Neural cell (in vitro differentiated cells): ENCODE measurements around the gene EYA2. TPM values are rescaled to one million over a fixed set of nuclear protein-coding genes. Genes with fewer than 3 reads are reported as not detected.
A peak's percentile ranks its signal among the peaks of the same experiment; 100 is the strongest.

Experiments used
- H2AFZ ChIP-seq: fragments of 200-600, 300-800 bp; sonication (generic), shearing (Covaris generic); 2 replicates; pipeline ENCODE4 v1.6.0; 2014; ENCODE audit warnings: low read depth, mild to moderate bottlenecking, antibody characterized with exemption, low read length, moderate library complexity
- H3F3A ChIP-seq: fragments of 200-600 bp; shearing (Covaris generic); 2 replicates; pipeline ENCODE4 v1.6.1; 2016; ENCODE audit warnings: mild to moderate bottlenecking, moderate library complexity, mixed read lengths, antibody characterized with exemption, low read length; ENCODE audit not compliant: insufficient read depth, poor library complexity, severe bottlenecking
- H3K27ac ChIP-seq: fragments of 200-600, 300-800 bp; sonication (generic), shearing (Covaris generic); 2 replicates; pipeline ENCODE4 v1.5.1; 2014; ENCODE audit warnings: mild to moderate bottlenecking, low read length, moderate library complexity
- H3K27me3 ChIP-seq: fragments of 300-800, 200-600 bp; sonication (generic), shearing (Covaris generic); 2 replicates; pipeline ENCODE4 v1.6.0; 2014; ENCODE audit warnings: mild to moderate bottlenecking, low read depth, low read length, moderate library complexity; ENCODE audit not compliant: insufficient read depth
- H3K36me3 ChIP-seq: fragments of 300-800, 200-600 bp; sonication (generic), shearing (Covaris generic); 2 replicates; pipeline ENCODE4 v1.5.1; 2014; ENCODE audit warnings: mild to moderate bottlenecking, antibody characterized with exemption, low read length, moderate library complexity; ENCODE audit not compliant: insufficient read depth
- H3K4me2 ChIP-seq: fragments of 300-800, 200-600 bp; sonication (generic), shearing (Covaris generic); 2 replicates; pipeline ENCODE4 v1.6.0; 2014; ENCODE audit warnings: mild to moderate bottlenecking, low read length
- H3K4me3 ChIP-seq: fragments of 300-800, 200-600 bp; sonication (generic), shearing (Covaris generic); 2 replicates; pipeline ENCODE4 v1.5.1; 2014; ENCODE audit warnings: mild to moderate bottlenecking, low read length, moderate library complexity
- H3K79me2 ChIP-seq: fragments of 200-600 bp; shearing (Covaris generic); replicated peaks from 2 replicates; pipeline ENCODE4 v1.6.0; 2014; ENCODE audit warnings: mild to moderate bottlenecking, low read length, moderate library complexity; ENCODE audit not compliant: insufficient read depth
- H3K9ac ChIP-seq: fragments of 300-800, 200-600 bp; sonication (generic), shearing (Covaris generic); 2 replicates; pipeline ENCODE4 v1.6.1; 2016; ENCODE audit warnings: mild to moderate bottlenecking, low read length, mixed read lengths
- H3K9me2 ChIP-seq: fragments of 200-600 bp; shearing (Covaris generic); 2 replicates; pipeline ENCODE4 v1.6.1; 2016; ENCODE audit warnings: mild to moderate bottlenecking, low read length, mixed read lengths; ENCODE audit not compliant: insufficient read depth
- H3K9me3 ChIP-seq: fragments of 200-600, 300-800 bp; sonication (generic), shearing (Covaris generic); 2 replicates; pipeline ENCODE4 v1.6.1; 2016; ENCODE audit warnings: mild to moderate bottlenecking, mixed run types, low read length, moderate library complexity, mixed read lengths
- H4K20me1 ChIP-seq: fragments of 200-600 bp; shearing (Covaris generic); 2 replicates; pipeline ENCODE4 v1.6.1; 2016; ENCODE audit warnings: mild to moderate bottlenecking, mixed run types; ENCODE audit not compliant: insufficient read depth
- CTCF ChIP-seq: fragments of 450-650 bp; IDR thresholded peaks from 2 replicates; pipeline ENCODE4 v1.5.1; 2014; ENCODE audit warnings: antibody characterized with exemption, mild to moderate bottlenecking, moderate library complexity; ENCODE audit not compliant: poor library complexity, severe bottlenecking
- EP300 ChIP-seq: fragments of 450-650 bp; conservative IDR thresholded peaks from 2 replicates; pipeline ENCODE4 v1.6.1; 2014; ENCODE audit warnings: antibody characterized with exemption, mild to moderate bottlenecking, moderate library complexity; ENCODE audit not compliant: poor library complexity, severe bottlenecking
- EZH2 ChIP-seq: fragments of 200-600, 300-800 bp; shearing (Covaris generic), sonication (generic); IDR thresholded peaks from 2 replicates; pipeline ENCODE4 v1.6.1; 2014; ENCODE audit warnings: antibody characterized with exemption, low read length, borderline replicate concordance, mild to moderate bottlenecking; ENCODE audit not compliant: insufficient read depth, poor library complexity, severe bottlenecking
- MXI1 ChIP-seq: fragments of 450-650 bp; conservative IDR thresholded peaks from 2 replicates; pipeline ENCODE4 v1.6.1; 2014; ENCODE audit warnings: antibody characterized with exemption, mild to moderate bottlenecking; ENCODE audit not compliant: poor library complexity, severe bottlenecking
- POLR2AphosphoS5 ChIP-seq: IDR thresholded peaks from 2 replicates; pipeline ENCODE4 v1.6.1; 2012
- RAD21 ChIP-seq: fragments of 450-650 bp; conservative IDR thresholded peaks from 2 replicates; pipeline ENCODE4 v1.6.1; 2014; ENCODE audit warnings: antibody characterized with exemption, mild to moderate bottlenecking, moderate library complexity
- SMC3 ChIP-seq: fragments of 450-650 bp; conservative IDR thresholded peaks from 2 replicates; pipeline ENCODE4 v1.6.1; 2014; ENCODE audit warnings: antibody characterized with exemption, mild to moderate bottlenecking, moderate library complexity; ENCODE audit not compliant: poor library complexity
- TAF1 ChIP-seq: IDR thresholded peaks from 2 replicates; pipeline ENCODE4 v1.6.1; 2012; ENCODE audit warnings: low read depth
- polyA plus RNA-seq: library from polyadenylated mRNA; depleted of rRNA; stranded (reverse); fragments of >200 nt; gene quantifications from 2 replicates; pipeline ENCODE4 v1.2.3, GENCODE V29; 2014
- TF ChIP-seq, protein P1 (sequence below): IDR thresholded peaks from 2 replicates; pipeline ENCODE4 v1.6.1; 2012; ENCODE audit warnings: borderline replicate concordance

EYA2 gene
- polyA plus RNA-seq, 1 donor from 2014 or later = 0.88 TPM

DNA sequence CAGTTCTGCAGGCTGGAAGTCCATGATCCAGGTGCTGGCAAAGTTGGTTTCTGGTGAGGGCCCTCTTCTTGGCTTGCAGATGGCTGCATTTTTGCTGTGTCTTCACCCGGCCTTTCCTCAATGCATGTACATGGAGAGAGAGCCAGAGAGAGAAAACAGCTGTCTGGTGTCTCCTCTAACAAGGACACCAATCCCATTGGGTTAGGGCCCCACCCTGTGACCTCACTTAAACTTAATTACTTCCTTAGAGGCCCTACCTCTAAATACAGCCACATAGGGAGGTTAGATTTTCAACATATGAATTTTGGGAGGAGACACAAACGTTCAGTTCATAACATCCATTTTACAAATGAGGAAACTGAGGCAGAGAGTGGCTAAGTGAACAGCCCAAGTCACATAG lies 259.4 kb downstream of the EYA2 start:
- Histone ChIP-seq H3K4me3 (no peak overlapping the region), H3K27me3 (no peaks in the 10 kb centered on the region), H3K36me3 (no peaks in the 10 kb centered on the region), H4K20me1 (no peaks in the 10 kb centered on the region), H3K79me2 (no peaks in the 10 kb centered on the region), H3K27ac (no peak overlapping the region), H3K4me2 (no peak overlapping the region), H2AFZ (no peak overlapping the region), H3K9me2 (no peaks in the 10 kb centered on the region), H3K9ac (no peak overlapping the region), H3F3A (no peaks in the 10 kb centered on the region), H3K9me3 (no peaks in the 10 kb centered on the region)
- TF ChIP-seq, protein P1, sequence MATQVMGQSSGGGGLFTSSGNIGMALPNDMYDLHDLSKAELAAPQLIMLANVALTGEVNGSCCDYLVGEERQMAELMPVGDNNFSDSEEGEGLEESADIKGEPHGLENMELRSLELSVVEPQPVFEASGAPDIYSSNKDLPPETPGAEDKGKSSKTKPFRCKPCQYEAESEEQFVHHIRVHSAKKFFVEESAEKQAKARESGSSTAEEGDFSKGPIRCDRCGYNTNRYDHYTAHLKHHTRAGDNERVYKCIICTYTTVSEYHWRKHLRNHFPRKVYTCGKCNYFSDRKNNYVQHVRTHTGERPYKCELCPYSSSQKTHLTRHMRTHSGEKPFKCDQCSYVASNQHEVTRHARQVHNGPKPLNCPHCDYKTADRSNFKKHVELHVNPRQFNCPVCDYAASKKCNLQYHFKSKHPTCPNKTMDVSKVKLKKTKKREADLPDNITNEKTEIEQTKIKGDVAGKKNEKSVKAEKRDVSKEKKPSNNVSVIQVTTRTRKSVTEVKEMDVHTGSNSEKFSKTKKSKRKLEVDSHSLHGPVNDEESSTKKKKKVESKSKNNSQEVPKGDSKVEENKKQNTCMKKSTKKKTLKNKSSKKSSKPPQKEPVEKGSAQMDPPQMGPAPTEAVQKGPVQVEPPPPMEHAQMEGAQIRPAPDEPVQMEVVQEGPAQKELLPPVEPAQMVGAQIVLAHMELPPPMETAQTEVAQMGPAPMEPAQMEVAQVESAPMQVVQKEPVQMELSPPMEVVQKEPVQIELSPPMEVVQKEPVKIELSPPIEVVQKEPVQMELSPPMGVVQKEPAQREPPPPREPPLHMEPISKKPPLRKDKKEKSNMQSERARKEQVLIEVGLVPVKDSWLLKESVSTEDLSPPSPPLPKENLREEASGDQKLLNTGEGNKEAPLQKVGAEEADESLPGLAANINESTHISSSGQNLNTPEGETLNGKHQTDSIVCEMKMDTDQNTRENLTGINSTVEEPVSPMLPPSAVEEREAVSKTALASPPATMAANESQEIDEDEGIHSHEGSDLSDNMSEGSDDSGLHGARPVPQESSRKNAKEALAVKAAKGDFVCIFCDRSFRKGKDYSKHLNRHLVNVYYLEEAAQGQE = no peak
- TF ChIP-seq RAD21 (no peak), TAF1 (no peak), SMC3 (no peak), EZH2 (no peak)

- Histone ChIP-seq H3F3A (no peaks in the 10 kb centered on the region), H3K4me2 (no peak overlapping the region), H3K36me3 (no peaks in the 10 kb centered on the region), H3K27me3 (no peaks in the 10 kb centered on the region), H3K9ac (no peak overlapping the region), H4K20me1 (no peaks in the 10 kb centered on the region), H3K9me2 (no peaks in the 10 kb centered on the region), H2AFZ (no peak overlapping the region), H3K79me2 (no peaks in the 10 kb centered on the region), H3K27ac (no peak overlapping the region), H3K9me3 (no peaks in the 10 kb centered on the region), H3K4me3 (no peak overlapping the region)
- TF ChIP-seq RAD21 (no peak), TAF1 (no peak), EP300 (no peak), CTCF (no peak), POLR2AphosphoS5 (peak; percentile 39), EZH2 (no peak), MXI1 (no peak), SMC3 (no peak)
- TF ChIP-seq, protein P1 = peak; percentile 37
Measured at GRCh38 chr20:47156301-47157137, 261.9 kb downstream of the EYA2 start.
